ENCODE results near the gene KCTD2. TPM values are rescaled to one million over a fixed set of nuclear protein-coding genes. Genes with fewer than 3 reads are reported as not detected.

KCTD2 gene
- polyA plus RNA-seq, 1 experiment, result 36.0 TPM

- CTCF ChIA-PET, result interaction anchor here (0.6 to 7.5 kb wide), 56 partner anchors 9 to 340 kb away, joined by 3 to 154 read pairs (median 7); partner anchors contain the start of genes GGA3, MIF4GD, MRPL58 and MRPS7
- POLR2A ChIA-PET, result interaction anchor here (0.6 to 2.5 kb wide), 7 partner anchors 17 to 102 kb away, joined by 3 to 12 read pairs (median 4); partner anchors contain the start of genes JPT1, NT5C and NUP85
- DNase-seq (ENCODE audit: low read depth, low spot score), result no peak
Observed at GRCh38 chr17:75114552-75115314, 67.7 kb downstream of the KCTD2 start.

More at GRCh38 chr17:75114552-75115314, 67.7 kb downstream of the KCTD2 start:
- Histone ChIP-seq H3K4me3 (ENCODE audit: low read depth, low read length) (peak overlapping the region; percentile 62), H3K27me3 (ENCODE audit: control insufficient read depth, insufficient read depth, low read length) (no peaks in the 10 kb centered on the region), H3K27ac (ENCODE audit: low read depth, low read length) (peak overlapping the region; percentile 21), H3K9me3 (ENCODE audit: control insufficient read depth, insufficient read depth, low read length) (no peaks in the 10 kb centered on the region)
- TF ChIP-seq CTCF (IDR thresholded peaks at IDR 0.05; ENCODE audit: low read depth, low read length), result no peak

Small RNA genes lying within 50 kb of the gene (small RNA-seq; reads per million reads assigned to genes)
- not detected for gene AC111186.1 (ENCODE audit: insufficient read length, low read depth)
- not detected for gene RF00019 (ENCODE audit: insufficient read length, low read depth)
- gene RN7SL573P (ENCODE audit: insufficient read length, low read depth), result not detected
- gene RNU6-362P (ENCODE audit: insufficient read length, low read depth), result not detected

Other genes with a start within 250 kb of the KCTD2 start
- gene GRIN2C, start 187.3 kb upstream of the KCTD2 start, polyA plus RNA-seq (2011; rRNA removed), result 0.01 TPM in 1 of 2 replicates, not detected in the other
- gene FDXR, start 174.2 kb upstream of the KCTD2 start, polyA plus RNA-seq (2011; rRNA removed), result 23.0 and 32.7 TPM in 2 replicates
- not detected in 2 replicates for gene FADS6, start 153.6 kb upstream of the KCTD2 start, polyA plus RNA-seq (2011; rRNA removed)
- not detected in 2 replicates for gene USH1G, start 124.0 kb upstream of the KCTD2 start, polyA plus RNA-seq (2011; rRNA removed)
- gene OTOP2, start 123.0 kb upstream of the KCTD2 start, polyA plus RNA-seq (2011; rRNA removed), result not detected in 2 replicates
- gene OTOP3, start 111.3 kb upstream of the KCTD2 start, polyA plus RNA-seq (2011; rRNA removed), result not detected in 2 replicates
- gene HID1, start 74.5 kb upstream of the KCTD2 start, polyA plus RNA-seq (2011; rRNA removed), result 1.4 and 1.8 TPM in 2 replicates
- 8.4 and 11.4 TPM in 2 replicates for gene CDR2L, start 59.6 kb upstream of the KCTD2 start, polyA plus RNA-seq (2011; rRNA removed)
- 48.5 and 53.7 TPM in 2 replicates for gene MRPL58, start 34.6 kb upstream of the KCTD2 start, polyA plus RNA-seq (2011; rRNA removed)
- gene ATP5PD, start 256 bp upstream of the KCTD2 start, polyA plus RNA-seq (2011; rRNA removed), result 281 and 292 TPM in 2 replicates
- 2.9 and 3.6 TPM in 2 replicates for gene SLC16A5, start 40.7 kb downstream of the KCTD2 start, polyA plus RNA-seq (2011; rRNA removed)
- gene ARMC7, start 62.7 kb downstream of the KCTD2 start, polyA plus RNA-seq (2011; rRNA removed), result 5.6 and 6.5 TPM in 2 replicates
- gene NT5C, start 84.5 kb downstream of the KCTD2 start, polyA plus RNA-seq (2011; rRNA removed), result 22.6 and 27.9 TPM in 2 replicates
- 89.8 and 97.0 TPM in 2 replicates for gene JPT1, start 107.3 kb downstream of the KCTD2 start, polyA plus RNA-seq (2011; rRNA removed)
- gene SUMO2, start 135.7 kb downstream of the KCTD2 start, polyA plus RNA-seq (2011; rRNA removed), result 356 and 439 TPM in 2 replicates
- gene NUP85, start 158.5 kb downstream of the KCTD2 start, polyA plus RNA-seq (2011; rRNA removed), result 31.5 and 33.3 TPM in 2 replicates
- 25.0 and 25.8 TPM in 2 replicates for gene GGA3, start 214.4 kb downstream of the KCTD2 start, polyA plus RNA-seq (2011; rRNA removed)
- gene MRPS7, start 214.7 kb downstream of the KCTD2 start, polyA plus RNA-seq (2011; rRNA removed), result 53.8 and 62.6 TPM in 2 replicates
- 6.0 and 6.9 TPM in 2 replicates for gene MIF4GD, start 224.0 kb downstream of the KCTD2 start, polyA plus RNA-seq (2011; rRNA removed)
- gene SLC25A19, start 242.2 kb downstream of the KCTD2 start, polyA plus RNA-seq (2011; rRNA removed), result 3.5 and 4.4 TPM in 2 replicates